RPMI7951 (cell line): ENCODE results near the gene ROS1. TPM values are rescaled to one million over a fixed set of nuclear protein-coding genes. Genes with fewer than 3 reads are reported as not detected.
"Not testable (repeated sequence)": the region's sequence is repeated elsewhere in the genome, so short reads cannot be mapped to it uniquely, and the experiment has no call there.

ENCODE experiments used
- DNase-seq: peaks from one replicate; pipeline ENCODE4 v3.0.0-alpha.2; 2012; ENCODE audit warnings: low read depth
- total RNA-seq: library from RNA; depleted of rRNA; stranded (reverse); fragments of >200 nt; shearing (Covaris generic); gene quantifications from 2 replicates; pipeline ENCODE4 v1.2.3, GENCODE V29; 2014; rRNA removed

ROS1 gene
- total RNA-seq, 1 experiment from 2014 or later: 0.36 TPM

DNA sequence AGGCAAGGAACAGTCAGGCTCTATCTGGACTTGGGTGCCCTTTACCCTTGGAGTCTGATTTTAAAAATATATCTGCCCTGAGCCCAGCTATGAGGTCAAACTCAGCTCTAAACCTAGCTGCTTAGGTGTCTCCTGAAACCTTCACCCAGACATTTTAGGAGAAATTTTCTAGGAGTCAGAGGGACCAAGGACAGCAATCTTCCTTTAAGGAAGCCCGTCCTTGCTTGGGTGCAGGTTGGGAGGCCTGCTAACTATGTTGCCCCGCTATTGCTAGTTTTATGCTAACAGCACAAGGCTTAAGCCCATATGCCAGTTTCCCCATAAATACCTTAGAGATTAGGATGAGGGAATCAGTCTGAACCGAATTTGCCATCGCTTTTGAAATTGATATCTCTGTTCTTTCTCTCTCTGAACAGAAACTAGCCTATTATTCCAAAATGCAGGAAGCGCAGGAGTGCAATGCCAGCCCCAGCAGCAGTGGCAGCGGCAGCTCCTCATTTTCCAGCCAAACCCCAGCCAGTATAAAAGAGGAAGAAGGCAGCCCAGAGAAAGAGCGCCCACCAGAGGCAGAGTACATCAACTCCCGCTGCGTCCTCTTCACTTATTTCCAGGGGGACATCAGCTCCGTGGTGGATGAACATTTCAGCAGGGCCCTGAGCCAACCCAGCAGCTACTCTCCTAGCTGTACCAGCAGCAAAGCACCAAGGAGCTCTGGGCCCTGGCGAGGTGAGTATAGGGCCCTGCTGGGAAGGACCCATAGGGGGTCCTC, 157.8 kb downstream of the ROS1 start:
- no peak for DNase-seq

DNA sequence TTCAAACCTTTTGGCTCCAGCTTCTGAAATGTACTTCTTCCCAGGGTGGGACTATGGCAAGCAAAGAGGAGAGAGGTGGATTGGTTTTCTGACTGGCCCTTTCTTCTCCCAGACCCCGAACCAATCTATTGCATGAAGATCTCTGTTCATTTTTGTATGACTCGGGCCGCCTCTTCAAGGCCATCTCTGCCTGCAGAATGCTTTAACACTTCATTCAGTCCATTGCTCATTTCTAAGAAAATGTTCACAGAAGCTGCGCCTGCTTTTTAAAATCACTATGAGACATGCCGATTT, 158.7 kb downstream of the ROS1 start:
- DNase-seq: no peak

DNA sequence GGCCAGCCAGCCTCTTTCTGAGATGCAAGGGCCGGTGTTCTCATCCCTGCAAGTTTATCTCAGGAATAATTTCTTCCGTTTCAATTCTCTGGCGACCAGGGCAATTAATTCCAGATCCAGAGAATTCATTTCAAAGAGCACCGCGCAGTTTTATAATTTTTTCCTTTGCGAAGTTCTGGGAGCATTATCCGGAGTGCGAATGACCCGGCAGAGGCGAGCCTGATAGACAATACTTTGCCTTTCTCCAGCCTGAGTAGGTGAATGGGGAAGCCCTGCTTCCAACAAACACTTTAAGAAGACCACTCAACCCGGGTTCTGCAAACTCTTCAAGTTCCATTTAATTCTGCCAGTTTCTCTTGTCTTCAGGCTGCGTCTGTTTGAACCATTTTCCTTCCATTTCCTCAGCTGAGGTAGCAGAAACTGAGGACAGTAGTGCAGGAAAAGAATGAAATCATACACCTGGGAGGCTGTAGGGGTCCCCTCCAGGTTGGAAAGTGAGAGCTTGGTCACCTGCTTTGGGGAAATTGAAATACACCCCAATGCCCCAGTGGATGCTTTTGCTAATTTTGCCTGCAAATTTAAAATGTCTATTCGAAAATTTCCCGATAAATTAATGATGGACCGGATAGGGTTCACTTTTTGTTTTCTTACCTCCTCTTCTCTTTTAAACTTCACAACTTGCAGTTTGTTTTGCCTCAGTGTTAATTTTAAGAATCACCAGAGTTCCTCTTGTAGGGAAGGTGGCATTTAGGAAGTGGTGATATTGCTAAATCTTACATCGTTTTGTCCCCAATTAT, 159.3 kb downstream of the ROS1 start:
- DNase-seq: no peak

DNA sequence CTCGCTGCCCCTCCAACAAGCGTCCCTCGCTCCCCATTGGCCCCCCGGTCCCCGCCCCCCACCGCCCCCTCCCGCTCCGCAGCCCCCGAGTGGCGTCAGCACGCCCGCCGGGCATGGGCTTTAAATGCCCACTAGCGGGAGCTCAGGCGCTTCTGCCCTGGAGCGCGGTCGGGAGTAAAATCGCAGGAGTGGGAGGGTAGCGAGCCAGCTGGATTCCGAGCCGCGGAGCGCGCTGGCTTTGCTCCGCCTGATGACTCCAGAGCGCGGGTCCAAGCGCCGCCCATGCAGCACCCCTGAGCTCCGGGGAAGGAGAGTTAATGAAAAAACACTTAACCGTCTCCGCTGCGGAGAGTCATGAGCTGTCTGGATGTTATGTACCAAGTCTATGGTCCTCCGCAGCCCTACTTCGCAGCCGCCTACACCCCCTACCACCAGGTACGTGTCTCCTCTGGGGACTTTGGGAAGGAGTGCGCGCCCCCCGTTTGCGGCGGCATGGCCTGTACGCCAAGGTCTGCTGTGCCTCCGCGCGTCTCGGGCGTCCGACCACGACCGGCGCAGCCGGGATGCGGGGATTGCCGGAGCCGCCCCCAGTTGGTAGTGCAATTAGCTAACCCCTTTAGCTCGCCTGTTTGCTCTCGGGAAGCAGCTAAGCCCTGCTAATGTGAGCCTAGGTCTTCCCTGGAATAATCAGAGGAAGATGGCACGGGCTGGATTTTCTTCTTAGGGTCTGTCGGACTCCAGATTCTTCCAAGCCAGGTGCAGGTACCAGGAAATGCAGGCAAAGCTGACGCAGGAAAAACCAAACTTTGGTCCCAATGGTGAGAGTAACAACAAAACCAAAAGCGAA, 160.1 kb downstream of the ROS1 start, which contains the start of gene VGLL2:
Gene VGLL2, plus strand, starts transcription at position 149 of the 847 bp plus-strand sequence. Its CDS starts 206 bp downstream, at position 355.
- DNase-seq: peak; percentile 37

DNA sequence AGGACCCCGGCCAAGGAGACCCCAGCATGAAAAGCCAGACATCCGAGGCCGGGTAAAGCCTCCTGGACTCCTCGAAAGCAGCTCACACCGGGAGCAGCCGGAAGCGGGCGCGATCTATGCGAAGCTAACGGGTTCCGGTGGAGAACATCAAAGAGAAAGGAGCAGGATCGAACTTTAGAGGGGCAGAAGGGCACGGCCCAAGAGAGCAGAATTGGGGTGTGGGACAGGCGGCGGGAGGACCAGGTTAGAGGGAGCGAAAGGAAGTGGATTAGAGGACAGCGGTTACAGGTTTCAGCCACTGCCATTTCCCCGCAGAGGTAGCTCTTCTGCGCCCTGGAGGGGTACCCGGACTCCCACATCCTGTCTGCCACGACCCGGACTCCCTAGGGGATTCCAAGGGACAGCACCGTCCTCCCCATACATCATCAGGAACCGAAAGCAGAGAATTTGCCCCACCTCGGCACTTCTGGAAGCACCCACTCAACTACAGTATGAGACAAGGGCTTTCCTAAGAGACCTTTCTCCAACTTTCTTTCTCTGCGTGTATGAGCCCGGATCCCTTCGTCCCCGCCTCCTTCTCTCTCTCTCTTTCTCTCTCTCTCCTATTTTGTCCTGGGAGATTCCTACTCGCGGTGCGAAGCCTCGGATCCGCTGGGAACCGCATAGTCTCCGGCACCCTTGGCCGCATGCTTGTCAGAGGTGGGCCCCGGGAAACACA, 160.9 kb downstream of the ROS1 start:
- DNase-seq: peak; percentile 23

DNA sequence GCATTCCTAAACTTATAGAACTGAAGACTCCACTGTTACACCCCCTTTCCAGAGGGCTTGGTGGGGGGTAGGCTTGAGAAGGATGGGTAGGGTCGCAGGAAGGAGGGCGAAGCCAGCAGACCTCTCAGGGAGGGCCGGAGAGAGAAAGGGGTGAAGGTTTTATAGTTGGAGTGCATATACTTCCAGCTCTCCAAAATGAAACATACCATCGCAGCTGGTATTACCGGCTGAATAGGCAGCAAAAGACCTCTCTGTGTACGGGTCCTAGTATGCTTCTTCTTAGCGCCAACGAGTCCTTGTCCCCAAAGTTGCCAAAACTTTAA, 161.4 kb downstream of the ROS1 start:
- DNase-seq: no peak

DNA sequence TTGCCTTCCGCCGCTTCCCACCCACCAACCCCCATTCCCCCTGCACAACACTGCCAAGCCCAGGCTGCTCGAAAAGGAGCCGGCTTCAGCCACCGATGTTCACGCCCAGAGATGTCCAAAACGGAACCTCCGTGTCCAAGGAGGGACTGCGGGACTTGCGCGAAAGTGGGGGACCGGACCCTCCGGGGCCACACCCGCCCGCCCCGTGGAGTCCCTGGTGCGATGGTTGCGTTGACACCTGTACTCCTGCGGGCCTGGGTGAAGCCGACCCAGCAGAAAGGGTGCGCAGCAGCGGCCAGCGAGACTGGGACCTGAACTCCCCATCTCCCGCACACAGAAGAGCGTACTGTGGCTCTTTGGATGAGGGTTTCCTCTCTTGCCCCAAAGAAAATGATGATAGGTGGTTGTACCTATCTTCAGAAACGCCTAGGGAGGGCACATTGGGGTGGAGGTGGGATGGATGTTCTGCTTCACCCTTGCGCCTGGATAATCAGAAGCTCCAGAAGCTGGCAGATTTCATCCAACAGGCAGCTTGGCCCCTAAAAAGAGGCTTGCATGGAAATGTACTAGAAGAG, 162.3 kb downstream of the ROS1 start:
- DNase-seq: no peak

DNA sequence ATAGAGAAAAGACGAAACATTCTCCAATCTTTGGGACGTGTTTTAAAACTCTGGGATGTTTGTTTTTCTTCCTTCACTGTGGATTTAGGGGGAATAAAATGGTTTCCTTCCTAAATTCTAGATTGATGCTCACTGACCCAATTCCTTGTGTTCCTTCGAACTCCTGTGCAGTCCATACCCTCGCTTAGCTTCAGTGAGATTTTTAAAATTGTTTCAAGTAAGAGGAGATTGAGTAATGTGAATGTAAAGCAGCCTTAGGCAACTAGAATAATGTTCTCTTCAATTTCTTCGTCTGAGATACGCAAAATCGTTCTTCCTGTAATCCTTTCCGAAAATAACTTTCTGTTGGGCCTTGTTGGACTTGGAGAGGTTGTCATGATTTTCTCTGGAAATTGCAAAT, 162.9 kb downstream of the ROS1 start:
- DNase-seq: no peak

DNA sequence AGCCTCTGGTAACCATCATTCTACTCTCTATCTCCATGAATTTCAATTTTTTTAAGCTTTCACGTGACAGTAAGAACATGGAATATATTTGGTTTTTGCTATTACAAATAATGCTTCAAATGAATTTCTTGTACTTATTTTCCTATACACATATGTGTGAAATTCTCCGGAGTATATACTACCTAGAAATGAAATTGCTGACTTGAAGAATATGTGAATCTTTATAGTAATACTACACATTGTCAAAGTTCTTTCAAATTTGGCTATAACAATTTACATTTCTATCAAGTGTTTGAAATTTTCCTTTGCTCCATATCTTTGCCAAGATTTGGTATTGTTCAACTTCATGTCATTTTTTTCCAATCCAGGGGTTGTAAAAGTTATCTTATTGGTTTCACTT, 172.0 kb downstream of the ROS1 start:
- no peak for DNase-seq

DNA sequence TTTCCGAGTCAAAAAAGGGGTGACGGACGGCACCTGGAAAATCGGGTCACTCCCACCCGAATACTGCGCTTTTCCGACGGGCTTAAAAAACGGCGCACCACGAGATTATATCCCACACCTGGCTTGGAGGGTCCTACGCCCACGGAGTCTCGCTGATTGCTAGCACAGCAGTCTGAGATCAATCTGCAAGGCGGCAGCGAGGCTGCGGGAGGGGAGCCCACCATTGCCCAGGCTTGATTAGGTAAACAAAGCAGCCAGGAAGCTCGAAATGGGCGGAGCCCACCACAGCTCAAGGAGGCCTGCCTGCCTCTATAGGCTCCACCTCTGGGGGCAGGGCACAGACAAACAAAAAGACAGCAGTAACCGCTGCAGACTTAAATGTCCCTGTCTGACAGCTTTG, 180.8 kb downstream of the ROS1 start:
- DNase-seq: not testable (repeated sequence)

DNA sequence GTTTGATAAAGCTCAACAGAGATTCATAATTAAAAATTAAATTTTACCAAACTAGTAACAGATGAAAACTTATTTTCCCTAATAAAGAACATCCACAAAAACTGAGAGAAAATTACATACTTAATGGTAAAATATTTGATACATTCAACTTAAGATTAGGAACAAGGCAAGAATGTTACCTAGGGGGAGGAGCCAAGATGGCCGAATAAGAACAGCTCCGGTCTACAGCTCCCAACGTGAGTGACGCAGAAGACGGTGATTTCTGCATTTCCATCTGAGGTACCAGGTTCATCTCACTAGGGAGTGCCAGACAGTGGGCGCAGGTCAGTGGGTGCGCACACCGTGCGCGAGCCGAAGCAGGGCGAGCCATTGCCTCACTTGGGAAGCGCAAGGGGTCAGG, 181.2 kb downstream of the ROS1 start:
- DNase-seq: not testable (repeated sequence)

Other genes with a start within 250 kb of the ROS1 start
- not detected in 2 replicates for gene VGLL2, start 160.4 kb downstream of the ROS1 start, total RNA-seq
- 23.9 and 30.3 TPM in 2 replicates for gene DCBLD1, start 56.7 kb upstream of the ROS1 start, total RNA-seq
- gene GOPC, start 176.6 kb upstream of the ROS1 start, total RNA-seq: 24.7 and 31.0 TPM in 2 replicates
- gene NUS1, start 249.5 kb upstream of the ROS1 start, total RNA-seq: 17.7 and 22.5 TPM in 2 replicates